GM12864 (cell line): ENCODE data around the gene C2orf66.

Source experiments
- DNase-seq: peaks from one replicate; pipeline ENCODE4 v3.0.0-alpha.2; 2011; ENCODE audit warnings: low read depth
- H3K4me3 ChIP-seq: 2 replicates; pipeline ENCODE4 v1.5.1; 2011; ENCODE audit warnings: mild to moderate bottlenecking, low read depth, low read length, control low read depth
- CTCF ChIP-seq: IDR thresholded peaks from 2 replicates; pipeline ENCODE4 v1.5.1; 2011; ENCODE audit warnings: low read depth, mild to moderate bottlenecking, moderate library complexity, low read length, control low read depth, inconsistent platforms; ENCODE audit errors: missing control alignments

Gene C2orf66

GRCh38 chr2:196809260-196809659 is at the start of gene C2orf66:
Gene C2orf66, minus strand, starts transcription at chr2:196809355. Its CDS starts 19 bp downstream, at chr2:196809336.
- no peak for DNase-seq
- no peak within 1 kb of the TSS for H3K4me3 ChIP-seq
- TF ChIP-seq CTCF = no peak

- no peak for DNase-seq
- H3K4me3 ChIP-seq = no peak overlapping the region
- TF ChIP-seq CTCF = no peak
These were observed 45.5 kb upstream of the C2orf66 start for GRCh38 chr2:196854629-196855028.

GRCh38 chr2:196853301-196854087 is 44.3 kb upstream of the C2orf66 start:
- no peak for TF ChIP-seq CTCF
- no peak for DNase-seq
- H3K4me3 ChIP-seq = no peak overlapping the region

- TF ChIP-seq CTCF = no peak
- H3K4me3 ChIP-seq = no peak overlapping the region
- no peak for DNase-seq
These were observed 41.9 kb upstream of the C2orf66 start for GRCh38 chr2:196851088-196851487.

- H3K4me3 ChIP-seq = no peak overlapping the region
- TF ChIP-seq CTCF = peak; percentile 19
- DNase-seq = no peak
These were observed 40.7 kb upstream of the C2orf66 start for GRCh38 chr2:196849895-196850294.

- no peak overlapping the region for H3K4me3 ChIP-seq
- no peak for TF ChIP-seq CTCF
- no peak for DNase-seq
These were observed 37.1 kb upstream of the C2orf66 start for GRCh38 chr2:196846295-196846694.

- no peak for DNase-seq
- no peak overlapping the region for H3K4me3 ChIP-seq
- no peak for TF ChIP-seq CTCF
These were observed 36.2 kb upstream of the C2orf66 start for GRCh38 chr2:196845371-196845770.
